OCI-M2 (cell line): ENCODE measurements around the gene UBALD2.
"Not testable (repeated sequence)": the region's sequence is repeated elsewhere in the genome, so short reads cannot be mapped to it uniquely, and the experiment has no call there.

ENCODE experiments used
- DNase-seq: peaks from one replicate; lab custom pipeline; 2025; ENCODE audit not compliant: unreplicated experiment; lab: John Stamatoyannopoulos, UW

The UBALD2 gene

DNA sequence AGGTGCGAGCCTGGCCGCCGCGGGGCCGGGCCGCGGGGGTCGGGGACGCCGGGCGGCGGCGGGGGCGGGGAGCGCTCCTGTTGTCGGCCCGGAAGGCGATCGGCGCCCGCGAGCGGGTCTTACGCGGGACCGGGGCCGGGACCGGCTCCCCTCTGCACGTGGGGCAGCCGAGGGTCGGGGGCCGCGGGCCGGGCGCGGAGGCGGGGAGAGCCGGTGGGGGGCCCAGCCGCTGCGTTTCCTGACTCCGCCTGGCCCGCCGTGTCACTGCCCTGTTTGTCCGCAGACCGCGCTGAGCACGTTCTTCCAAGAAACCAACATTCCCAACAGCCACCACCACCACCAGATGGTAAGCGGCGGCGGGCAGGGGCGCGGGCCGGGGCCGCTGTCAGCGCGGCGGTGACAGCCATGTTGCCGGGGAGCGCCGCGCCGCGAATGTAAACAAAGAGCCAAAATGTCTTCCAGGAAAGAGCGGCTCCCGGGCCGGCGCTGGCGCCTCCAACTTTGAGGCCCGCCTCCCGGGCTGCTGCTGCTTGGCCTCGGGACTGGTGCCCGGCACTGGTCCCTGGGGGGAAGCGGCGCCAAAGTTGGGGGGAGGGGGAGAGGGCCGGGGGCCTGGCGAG, 586 bp downstream of the UBALD2 start:
- DNase-seq = no peak

DNA sequence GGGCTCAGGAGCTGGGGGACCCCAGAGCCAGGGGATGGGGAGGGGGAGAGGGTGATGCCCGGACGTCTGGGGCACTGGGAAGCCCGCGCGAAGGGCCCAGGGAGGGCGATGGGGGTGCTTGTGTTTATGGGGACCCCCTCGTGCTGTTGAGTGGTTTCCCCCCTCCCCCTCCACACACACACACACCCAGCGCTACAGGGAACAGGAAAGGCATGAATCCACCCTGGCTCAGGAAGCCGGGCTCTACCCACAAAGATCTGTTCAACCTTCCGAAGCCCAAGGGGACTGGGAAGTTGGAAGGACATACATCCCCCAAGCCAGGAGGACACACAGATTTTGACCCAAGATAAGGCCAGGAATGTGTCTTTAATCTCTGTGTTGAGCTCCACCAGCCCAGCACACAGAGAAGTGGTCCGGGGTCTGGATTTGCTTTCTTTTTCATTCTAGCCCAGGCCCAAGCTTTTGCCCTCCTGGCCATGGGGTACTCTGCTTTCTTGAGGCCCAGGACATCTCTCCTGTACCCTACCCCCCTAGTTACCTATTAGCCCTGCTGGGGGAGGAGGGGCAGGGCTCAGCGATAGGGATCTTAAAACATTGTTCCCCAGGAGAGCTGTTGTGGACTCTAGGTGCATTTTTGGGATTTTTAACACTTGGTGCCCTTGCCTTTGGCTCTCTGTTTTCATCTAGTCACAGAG, 1.2 kb downstream of the UBALD2 start:
- no peak for DNase-seq

DNA sequence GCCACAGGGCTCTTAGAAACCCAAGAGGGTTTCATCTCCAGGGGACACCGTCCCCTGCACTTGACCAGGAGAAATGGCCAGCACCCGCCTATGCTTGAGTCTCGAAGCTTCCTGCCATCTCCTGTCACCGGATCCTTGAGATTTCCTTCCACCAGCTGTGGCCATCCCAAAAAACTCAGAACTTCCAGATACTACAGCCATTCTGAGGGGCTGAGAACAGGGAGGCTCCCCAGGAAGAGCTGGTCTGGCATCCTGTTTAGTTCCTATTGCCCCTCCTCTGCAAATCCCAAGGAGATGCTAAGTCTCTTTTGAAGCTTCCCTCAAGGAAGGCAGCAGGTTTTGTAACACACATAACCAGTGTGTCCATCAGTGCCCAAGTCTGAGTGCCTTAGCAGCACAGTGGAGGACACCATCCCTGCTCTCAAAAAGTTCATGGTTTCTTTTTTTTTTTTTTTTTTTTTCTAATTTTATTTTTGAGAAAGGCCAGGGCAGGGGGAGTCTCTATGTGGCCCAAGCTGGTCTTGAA, 2.0 kb downstream of the UBALD2 start:
- DNase-seq = no peak

DNA sequence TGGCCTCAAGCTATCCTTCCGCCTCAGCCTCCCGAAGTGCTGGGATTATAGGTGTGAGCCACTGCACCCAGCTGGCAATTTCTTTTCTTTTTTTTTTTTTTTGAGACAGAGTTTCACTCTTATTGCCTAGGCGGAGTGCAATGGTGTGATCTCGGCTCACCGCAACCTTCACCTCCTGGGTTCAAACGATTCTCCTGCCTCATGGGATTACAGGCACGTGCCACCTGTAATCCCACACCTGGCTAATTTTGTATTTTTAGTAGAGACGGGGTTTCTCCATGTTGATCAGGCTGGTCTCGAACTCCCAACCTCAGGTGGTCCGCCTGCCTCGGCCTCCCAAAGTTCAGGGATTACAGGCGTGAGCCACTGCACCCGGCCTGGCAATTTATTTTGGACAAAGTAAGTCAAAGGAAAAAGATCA, 2.4 kb downstream of the UBALD2 start:
- DNase-seq = not testable (repeated sequence)

DNA sequence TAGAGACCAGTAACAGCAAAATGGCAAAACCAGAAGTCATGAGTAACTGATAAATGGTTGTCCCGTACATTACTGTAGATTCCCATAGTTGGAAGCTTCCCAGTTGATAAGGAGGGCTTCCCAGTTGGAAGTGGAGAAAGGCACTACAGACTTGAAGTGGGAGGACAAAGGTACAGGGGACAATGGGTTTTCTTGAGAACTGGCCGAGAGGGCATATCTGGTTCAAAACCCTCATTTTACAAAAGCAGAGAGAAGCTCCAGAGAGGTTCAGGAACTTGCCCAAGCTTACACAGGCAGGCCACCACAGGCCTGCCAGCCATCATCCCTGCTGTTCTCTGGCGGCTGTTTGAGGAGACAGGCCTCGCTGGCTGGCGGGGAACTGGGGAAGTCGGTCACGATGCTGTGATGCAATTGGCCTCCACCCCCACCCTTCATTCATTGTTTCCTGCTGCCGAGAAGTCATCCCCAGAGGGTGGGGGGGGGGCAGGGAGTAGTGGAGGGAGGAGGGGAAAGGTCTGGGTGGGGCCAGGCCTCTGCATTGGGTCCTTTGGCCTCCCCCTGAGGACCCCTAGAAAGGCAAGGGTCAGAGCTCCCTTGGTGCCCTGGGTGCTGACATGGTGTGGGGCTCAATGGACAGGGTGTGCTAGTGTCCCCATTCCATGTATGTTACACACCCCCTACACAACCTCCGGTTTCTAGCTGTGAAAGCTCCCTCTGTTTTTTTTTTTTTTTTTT, 3.0 kb downstream of the UBALD2 start:
- no peak for DNase-seq

DNA sequence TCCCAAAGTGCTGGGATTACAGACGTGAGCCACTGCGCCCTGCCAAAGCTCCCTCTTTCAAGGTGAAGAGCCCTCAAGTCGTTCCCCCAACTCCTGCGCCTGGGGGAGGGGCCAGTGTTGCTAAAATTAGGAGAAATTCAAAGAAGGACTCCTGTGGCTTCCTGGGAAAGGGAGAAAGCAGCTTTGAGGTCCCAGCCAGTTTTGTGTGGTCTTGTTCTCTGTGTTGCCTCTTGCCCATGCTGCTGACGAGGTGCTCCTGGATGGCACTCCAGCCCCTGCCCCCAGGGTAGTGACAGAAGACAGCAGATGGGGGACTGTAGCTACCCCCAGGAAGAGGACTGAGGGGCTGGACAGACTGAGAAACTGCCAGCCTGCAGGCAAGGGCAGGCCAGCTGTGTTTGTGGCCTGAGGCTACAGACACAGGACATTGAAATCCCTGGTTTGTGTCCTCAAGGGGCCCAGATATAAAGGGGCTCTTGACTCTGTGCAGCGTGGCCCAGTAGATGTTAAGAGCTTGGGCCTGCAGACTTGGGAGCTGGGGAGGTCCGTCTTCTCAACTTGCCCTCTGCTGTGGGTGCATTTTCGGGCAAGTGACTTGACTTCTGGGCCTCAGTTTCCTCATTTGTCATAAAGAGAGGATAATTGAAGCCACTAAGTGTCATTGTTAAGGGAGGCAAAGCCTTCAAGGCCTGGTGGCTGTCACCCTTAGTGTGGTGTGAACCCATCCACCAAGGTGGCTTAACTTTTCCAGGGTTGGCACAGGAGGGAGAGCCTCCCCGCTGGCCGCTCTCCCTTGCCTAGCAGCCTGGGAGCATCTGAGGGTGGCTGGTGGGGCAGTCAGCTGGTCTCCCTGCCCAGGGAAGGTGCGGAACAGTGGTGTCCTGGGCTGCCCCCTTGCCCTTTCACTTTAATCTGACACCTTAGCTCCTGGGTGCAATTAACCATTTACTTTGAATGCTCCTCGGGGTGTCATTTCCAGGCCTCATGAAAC, 4.1 kb downstream of the UBALD2 start:
- DNase-seq = no peak

DNA sequence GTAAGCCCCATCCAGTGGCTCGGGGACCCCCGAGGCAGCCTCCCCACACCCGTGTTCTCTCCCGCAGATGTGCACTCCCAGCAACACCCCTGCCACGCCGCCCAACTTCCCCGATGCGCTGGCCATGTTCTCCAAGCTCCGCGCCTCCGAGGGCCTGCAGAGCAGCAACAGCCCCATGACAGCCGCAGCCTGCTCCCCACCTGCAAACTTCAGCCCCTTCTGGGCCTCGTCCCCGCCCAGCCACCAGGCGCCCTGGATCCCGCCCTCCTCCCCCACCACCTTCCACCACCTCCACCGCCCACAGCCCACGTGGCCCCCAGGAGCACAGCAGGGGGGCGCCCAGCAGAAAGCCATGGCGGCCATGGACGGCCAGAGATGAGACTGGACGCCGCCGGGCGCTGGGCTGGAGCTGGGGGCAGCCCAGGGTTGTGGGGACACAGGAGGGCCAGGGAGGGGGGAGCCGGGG, 5.0 kb downstream of the UBALD2 start:
- DNase-seq = no peak

DNA sequence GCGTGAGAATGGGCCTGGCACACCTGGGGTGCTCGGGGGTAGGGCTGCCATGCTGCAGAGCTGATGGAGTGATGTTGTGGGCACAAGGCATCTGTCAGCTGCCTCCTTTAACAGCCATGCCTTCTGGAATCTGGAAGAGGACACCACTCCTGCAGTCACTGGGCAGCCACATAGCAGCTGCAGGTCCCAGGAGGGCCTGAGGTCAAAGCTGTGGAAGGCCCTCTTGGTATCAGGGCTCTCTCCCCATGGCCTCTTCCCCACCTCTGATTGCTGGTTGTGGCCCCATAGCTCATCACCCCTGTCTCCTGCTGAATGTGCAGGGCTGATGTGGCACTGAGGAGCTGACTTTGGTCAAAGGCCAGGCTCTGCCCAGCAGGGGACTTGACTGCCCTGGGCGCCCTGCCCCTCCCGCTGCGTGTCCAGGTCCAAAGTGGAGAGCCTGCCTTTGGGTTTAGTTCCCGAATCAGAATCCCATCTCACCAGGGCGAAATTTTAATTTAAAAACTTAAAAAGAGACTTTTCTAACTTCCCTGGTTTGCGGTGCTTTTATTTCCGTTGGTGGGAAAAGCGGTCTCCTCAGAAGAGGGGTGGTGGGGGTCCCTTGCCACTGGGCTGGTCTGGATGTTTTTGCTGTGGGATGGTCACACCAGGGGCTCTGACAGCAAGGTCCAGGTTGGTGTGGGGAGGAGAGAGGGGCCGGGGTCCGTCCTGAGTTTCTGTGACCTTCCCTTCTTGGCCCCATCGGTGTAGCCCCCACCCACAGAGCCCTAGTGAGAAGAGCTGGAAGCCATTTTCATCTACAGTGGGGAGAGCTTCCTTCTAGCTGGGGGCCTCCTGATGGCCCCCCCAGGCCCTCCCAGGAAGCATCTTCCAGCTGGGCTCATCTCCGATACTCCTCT, 5.9 kb downstream of the UBALD2 start:
- DNase-seq = no peak

DNA sequence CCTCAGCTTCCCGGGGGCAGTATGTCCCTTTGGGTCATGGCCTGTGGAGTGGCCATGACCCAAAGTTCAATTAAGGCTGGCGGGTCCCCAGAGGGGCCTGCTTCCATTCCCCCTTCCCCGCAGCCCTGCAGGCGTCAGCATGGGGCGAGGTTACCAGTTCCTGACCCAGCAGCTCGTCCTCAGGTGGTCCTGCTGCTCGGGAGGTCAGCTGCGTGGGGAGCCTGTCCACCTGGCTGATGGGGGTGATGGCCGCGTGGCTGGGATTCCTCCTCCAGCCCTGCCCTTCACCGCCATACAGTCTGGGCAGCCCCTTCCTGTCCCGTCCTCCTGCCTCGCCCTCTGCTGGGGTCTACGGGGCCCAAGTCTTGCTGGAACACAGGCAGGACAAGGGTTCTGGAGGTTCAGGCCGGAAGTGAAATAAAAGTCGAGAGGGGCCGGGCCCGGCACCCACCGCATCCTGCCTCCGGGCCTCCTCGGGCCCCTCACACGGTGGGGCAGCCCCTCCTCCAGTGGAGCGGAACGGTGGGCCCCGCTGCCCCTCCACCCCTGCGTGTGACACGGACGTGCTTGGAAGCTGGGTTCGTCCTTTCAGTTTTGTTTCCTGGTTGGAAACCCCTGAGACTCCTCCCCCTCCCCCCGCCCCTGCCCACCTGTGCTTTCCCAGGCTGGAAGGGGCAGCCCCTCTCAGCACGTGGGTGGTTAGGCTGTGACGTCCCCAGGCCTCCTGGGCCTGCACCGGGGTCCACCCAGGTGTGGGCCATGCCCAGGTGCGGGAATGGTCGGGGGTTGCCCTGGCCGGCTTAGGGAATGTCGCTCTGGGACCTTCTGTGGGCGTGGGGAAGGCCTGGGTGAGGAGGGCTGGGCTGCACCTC, 6.8 kb downstream of the UBALD2 start:
- no peak for DNase-seq

DNA sequence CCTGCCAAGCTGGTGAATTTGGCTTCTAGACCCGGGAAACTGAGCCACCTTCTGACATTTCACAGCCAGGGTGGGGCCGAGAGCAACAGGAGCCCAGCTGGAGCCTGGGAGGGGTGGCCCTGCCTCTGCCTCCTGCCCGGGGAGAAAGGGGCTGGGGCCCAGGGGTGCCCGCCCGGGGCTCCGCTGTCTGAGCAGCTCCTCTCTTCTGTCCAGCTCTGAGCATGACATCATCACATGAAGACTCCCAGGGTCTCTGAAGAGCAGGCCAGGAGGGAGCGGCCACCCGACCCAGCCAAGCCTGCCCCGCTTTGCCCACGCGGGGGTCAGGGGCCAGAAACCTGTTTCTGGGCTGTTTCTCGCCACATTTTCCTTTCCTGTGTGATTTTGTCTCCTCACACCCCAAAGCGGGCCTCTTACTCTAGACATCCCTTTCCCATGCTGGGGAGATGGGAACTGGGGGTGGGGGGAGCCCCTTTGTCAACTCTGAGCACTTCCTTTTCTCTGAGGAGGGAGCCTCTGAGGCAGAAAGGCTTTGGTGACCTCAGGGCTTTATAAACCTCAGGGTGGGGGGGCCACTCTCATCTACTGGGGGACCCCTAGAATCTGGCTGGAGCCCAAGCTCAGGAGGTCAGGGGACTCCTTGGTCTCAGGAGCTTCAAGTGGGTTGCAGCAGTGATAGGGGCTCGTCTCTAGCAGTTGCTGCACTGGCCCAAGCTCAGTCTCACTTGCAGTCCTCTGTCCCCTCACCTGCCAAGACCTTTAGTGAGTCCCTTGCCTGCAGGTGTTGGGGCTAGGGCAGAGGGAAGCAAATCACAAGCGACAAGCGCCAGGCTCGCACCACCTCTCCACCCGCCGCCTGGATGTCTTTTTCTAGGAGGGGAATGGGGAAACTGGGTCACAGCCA, 7.6 kb downstream of the UBALD2 start:
- no peak for DNase-seq

DNA sequence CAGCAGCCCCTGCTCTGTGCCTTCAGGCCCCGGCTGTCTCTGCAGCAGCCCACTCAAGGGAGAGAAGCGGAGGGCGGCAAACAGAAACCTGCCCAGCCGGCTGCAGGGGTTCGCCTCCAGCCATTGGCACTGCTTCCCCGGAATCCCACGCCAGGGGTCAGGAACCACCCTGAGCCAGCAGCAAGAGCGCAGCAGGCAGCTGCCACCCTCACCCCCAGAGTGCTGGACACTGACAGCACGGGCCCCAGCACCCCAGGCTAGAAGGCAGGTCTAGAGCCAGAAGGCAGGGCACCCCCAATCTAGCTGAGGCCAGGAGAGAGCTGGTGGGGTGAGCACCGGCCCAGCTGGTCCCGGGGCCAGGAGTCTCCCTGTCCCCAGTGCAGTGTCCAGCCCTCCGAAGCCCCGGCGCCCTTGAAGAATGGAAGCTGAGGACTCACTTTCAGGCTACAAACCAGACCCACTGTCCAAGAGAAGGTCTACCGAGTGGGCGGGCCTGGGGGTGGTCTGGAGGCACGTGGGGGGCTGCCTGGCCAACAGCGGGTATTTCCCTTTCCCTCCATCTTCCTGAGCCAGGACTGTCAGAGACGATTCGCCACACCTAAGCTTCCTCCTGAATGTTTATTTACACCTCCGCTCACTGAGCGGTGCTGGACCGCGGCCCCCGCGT, 8.4 kb downstream of the UBALD2 start:
- DNase-seq = no peak

DNA sequence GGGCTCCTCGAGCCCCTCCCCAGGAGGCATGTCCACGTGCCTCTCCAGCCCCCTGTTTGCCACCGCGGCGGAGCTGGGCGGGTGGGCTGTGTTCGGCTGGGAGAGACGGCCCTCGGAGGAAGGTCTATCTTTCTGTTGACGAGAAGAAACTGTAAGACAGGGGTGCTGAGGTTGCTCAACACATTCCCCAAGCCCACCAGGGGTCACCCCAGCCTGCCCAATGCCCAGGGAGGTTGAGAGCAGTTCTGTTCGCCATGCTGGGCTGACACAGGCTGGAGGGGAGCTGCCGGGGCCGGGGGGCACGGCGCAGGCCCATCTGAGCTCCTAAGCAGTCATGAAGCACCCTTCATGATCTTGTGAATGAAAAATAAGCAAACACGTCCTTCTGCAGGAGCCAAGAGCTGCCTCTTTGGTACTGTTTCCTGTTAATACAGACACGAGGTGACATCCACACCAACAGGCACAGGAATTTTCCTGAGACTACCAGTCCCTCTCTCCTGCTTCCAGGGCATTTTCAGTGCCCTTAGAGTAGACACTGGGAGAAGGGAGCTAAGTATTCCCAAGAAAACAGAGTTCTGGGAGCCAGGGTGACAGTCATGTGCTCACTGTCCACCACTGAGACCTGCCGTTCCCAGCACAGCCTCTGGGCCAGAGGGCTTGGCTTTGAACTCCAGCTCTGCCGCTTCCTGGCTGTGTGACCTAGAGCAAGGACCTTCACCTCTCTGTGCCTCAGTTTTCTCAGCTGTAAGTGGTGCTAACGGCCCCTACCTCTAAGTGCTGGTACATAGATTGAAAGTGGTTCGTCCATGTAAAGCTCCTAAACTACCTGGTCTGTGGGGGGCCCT, 9.2 kb downstream of the UBALD2 start:
- DNase-seq = no peak

DNA sequence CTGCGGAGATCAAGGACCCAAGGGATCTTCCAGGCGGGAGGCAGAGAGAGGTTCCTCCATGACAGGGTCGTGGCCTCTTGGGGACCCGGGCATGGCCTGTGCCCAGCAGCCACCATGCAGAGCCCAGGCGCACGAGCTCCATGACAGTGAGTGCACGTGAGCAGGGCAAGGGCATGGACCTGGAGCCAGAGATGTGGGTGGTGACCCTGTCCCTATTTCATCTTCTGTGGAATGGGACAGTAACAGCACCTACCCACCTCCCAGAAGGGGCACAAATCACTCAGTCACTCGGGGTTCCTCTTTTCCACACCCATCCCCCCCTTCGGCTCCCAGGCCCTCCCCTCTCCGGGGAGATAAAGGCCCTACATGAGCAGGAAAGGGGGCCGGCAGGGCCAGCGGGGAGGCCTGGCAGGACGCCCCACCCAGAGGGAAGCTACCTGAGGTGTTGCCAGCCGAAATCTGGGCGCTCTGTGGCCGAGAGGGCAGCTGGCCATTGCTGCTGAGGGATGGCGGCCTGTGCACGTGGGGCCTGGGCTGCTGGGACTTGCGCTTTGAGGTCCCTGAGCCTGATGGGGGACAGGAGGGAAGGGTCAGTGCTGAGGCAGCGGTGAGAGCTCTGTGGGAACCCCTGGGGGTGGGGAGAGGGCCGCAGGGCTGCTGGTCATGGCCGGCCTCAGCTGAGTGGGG, 10.4 kb downstream of the UBALD2 start:
- no peak for DNase-seq

DNA sequence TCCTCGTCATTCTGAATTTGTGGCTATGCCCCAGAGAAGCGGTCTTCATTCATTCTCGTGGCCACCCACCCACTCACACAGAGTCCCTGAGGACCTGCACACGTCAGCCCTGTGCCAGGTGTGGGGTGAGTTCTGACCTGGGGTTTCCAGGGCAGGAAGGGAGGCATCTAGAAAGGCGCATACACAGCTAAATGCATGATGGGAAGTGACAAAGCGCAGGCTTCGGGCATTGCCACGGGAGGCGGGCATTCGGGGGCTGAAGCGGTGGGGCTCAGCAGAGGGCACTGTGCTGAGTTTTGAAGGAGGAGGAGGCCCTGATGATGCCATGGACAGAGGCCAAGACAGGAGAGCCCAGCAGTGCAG, 10.9 kb downstream of the UBALD2 start:
- DNase-seq = no peak

DNA sequence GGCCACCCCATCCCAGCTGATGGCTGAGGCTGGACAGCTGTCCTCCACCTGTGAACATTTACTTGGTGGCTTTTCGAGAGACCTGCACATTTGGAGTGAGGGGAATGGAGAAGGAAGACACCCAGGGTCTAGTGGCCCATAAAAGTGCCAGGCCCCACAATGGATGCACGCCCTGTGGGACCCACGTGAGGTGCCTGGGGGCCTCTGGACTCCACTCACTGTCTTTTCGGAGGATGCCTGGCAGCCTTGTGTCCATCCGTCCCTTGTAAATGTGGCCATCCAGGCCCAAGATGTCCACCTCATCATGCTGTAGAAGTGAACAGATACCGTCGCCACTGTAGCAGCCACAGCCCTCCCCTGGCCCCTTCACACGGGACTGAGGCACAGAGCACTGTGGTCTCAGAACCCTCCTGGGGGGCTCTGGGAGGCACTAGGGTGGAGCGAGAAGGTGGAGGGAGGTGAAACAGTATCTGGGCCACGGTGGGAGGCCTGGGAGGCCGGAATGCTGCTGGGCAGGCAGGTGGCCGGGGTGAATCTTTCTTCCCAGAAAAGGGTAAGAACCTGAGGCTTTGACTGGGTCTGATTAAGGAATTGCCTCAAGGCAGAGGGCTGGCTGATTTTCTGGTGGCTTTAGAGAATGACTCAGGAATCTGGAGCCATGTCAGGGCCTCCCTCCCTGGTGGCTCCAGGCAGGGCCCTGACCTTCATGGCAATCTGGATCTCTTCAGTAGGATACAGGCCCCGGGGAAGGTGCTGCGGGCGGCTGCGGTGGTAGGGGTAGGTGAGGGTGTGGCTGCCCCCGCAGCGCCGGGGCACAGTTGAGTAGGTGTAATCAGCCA, 11.5 kb downstream of the UBALD2 start:
- no peak for DNase-seq
